ENCODE measurements around the gene FBXO41. TPM values are rescaled to one million over a fixed set of nuclear protein-coding genes. Genes with fewer than 3 reads are reported as not detected.

Gene FBXO41
- total RNA-seq, 2 donors from 2014 or later: 2.4 to 2.5 TPM

DNA sequence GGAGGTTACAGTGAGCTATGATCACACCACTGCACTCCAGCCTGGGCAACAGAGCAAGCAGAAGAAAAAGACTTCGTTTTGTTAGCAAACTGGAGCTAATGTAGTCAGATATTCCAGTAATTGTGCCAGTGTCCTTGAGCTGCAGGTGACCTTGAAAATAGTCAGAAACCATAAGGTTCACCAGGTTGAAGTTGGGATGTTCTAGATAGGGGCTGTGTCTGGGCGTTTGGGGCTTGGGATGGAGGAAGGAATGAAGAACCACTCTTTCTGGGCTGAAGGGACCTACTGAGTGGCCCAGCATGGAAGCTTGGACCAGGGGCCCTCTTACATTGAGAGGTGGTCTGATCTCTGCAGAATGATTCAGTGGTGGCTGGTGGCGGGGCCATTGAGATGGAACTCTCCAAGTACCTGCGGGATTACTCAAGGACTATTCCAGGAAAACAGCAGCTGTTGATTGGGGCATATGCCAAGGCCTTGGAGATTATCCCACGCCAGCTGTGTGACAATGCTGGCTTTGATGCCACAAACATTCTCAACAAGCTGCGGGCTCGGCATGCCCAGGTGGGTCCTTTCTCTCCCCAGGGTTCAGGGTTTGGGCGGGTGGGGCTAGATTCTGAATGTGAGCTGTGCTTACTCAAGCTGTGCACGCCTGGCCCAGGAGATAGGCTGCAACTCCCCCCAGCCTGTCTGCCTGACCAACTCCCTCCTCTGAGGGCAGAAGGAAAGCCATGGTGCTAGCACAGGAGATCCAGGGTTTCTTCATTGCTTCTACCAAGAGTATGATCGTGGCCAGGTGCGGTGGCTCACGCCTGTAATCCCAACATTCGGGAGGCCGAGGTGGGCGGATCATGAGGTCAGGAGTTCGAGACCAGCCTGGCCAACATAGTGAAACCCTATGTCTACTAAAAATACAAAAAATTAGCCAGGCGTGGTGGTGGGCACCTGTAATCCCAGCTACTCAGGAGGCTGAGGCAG lies 33.1 kb downstream of the FBXO41 start:
- no peaks in the 10 kb centered on the region for H3K27me3 ChIP-seq
- no peak for TF ChIP-seq CTCF (IDR thresholded peaks at IDR 0.05)
- intact Hi-C loops (cut with DNase I): no loop called here
- no peaks in the 10 kb centered on the region for H3K4me1 ChIP-seq
- no peaks in the 10 kb centered on the region for H3K9me3 ChIP-seq
- H3K27ac ChIP-seq: no peak overlapping the region
- peaks cover 6% of the 10 kb centered on the region for H3K36me3 ChIP-seq
- H3K9ac ChIP-seq (ENCODE audit: low read depth in 2 of 2, low read length in 2 of 2): no peak overlapping the region
- no peak overlapping the region for H3K4me3 ChIP-seq
- no peak for DNase-seq

- Histone ChIP-seq H3K9ac (ENCODE audit: low read depth in 2 of 2, low read length in 2 of 2) (no peak overlapping the region), H3K4me3 (no peak overlapping the region), H3K36me3 (peaks cover 21% of the 10 kb centered on the region), H3K27me3 (no peaks in the 10 kb centered on the region), H3K27ac (no peak overlapping the region), H3K4me1 (no peaks in the 10 kb centered on the region), H3K9me3 (no peaks in the 10 kb centered on the region)
- TF ChIP-seq CTCF (IDR thresholded peaks at IDR 0.05): no peak
- DNase-seq: no peak
- intact Hi-C loops (cut with DNase I): no loop called here
Observed at GRCh38 chr2:73249636-73250035, 34.6 kb downstream of the FBXO41 start.

DNA sequence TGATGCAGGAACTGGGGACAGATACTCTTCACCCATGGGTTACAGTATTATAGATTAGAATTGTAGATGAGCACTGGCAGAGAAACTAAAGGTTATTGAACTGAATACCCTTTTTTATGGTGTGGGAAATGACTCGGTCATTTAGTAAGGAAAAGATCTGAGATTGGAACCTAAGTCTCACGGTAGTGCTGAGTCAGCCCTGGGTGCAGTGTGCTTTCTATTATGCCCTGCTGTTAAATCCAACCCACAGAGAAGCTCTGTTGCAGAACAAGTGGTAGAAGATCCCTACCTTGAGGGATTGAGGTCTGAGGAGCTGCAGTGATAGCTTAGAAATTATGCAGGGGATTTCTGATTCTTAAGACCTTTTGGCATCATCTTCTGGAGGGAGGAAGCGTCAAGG lies 37.4 kb downstream of the FBXO41 start:
- H3K9me3 ChIP-seq: no peaks in the 10 kb centered on the region

GRCh38 chr2:73244580-73244979 lies 39.7 kb downstream of the FBXO41 start:
- H3K27me3 ChIP-seq: no peaks in the 10 kb centered on the region
- DNase-seq: no peak
- no peak overlapping the region for H3K9ac ChIP-seq (ENCODE audit: low read depth in 2 of 2, low read length in 2 of 2)
- H3K27ac ChIP-seq: no peak overlapping the region
- no peaks in the 10 kb centered on the region for H3K9me3 ChIP-seq
- no peak for TF ChIP-seq CTCF (IDR thresholded peaks at IDR 0.05)
- no peak overlapping the region for H3K4me3 ChIP-seq
- intact Hi-C loops (cut with DNase I): no loop called here
- no peaks in the 10 kb centered on the region for H3K4me1 ChIP-seq
- peaks cover 38% of the 10 kb centered on the region for H3K36me3 ChIP-seq

More for the DNA sequence above, 37.4 kb downstream of the FBXO41 start:
- H3K4me1 ChIP-seq: no peaks in the 10 kb centered on the region
- no peaks in the 10 kb centered on the region for H3K27me3 ChIP-seq
- DNase-seq: no peak
- H3K36me3 ChIP-seq: peaks cover 38% of the 10 kb centered on the region
- H3K4me3 ChIP-seq: no peak overlapping the region
- no peak overlapping the region for H3K27ac ChIP-seq
- H3K9ac ChIP-seq (ENCODE audit: low read depth in 2 of 2, low read length in 2 of 2): no peak overlapping the region
- TF ChIP-seq CTCF (IDR thresholded peaks at IDR 0.05): no peak
- intact Hi-C loops (cut with DNase I): no loop called here

DNA sequence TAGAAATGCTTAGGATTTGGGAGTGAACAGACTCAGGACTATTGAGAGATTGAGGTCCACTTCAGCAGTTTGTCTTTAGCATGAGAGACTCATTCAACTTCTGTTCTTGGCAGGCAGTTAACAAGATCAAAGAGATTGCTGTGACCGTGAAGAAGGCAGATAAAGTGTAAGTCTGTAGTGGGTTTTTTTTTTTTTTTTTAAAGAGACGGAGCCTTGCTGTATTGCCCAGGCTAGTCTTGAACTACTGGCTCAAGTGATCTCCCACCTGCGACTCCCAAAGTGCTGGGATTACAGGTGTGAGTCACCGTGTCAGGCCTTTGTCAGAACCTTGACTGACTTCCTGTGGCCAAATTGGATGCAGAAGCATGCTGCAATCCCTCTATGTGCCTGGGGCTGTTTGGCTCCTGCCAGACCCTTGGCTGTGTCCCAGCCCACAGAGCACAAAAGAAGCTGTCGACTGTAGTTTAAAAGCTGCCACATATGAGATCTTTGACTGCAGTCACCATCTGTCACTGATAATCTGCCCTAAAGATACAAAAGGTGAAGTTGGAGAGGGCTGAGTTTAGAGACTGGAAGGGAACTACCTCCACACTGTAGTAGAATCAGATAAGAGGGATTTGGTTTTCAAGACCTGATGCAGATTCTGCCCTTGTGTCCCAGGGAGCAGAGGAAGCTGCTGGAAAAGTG lies 40.3 kb downstream of the FBXO41 start:
- no peak for DNase-seq
- intact Hi-C loops (cut with DNase I): no loop called here
- Histone ChIP-seq H3K4me1 (no peaks in the 10 kb centered on the region), H3K9me3 (no peaks in the 10 kb centered on the region), H3K4me3 (no peak overlapping the region), H3K27ac (no peak overlapping the region), H3K27me3 (no peaks in the 10 kb centered on the region), H3K36me3 (peaks cover 38% of the 10 kb centered on the region), H3K9ac (ENCODE audit: low read depth in 2 of 2, low read length in 2 of 2) (no peak overlapping the region)
- TF ChIP-seq CTCF (IDR thresholded peaks at IDR 0.05): no peak
